GM19023 (cell line): ENCODE data around the gene ZNF574.
"Not testable (repeated sequence)": the region's sequence is repeated elsewhere in the genome, so short reads cannot be mapped to it uniquely, and the experiment has no call there.

Experiments
- ATAC-seq: cut with Tn5 transposase; IDR thresholded peaks from one replicate; pipeline ENCODE4 v1.9.1; 2021; ENCODE audit warnings: mild to moderate bottlenecking, moderate library complexity; ENCODE audit not compliant: unreplicated experiment

Gene ZNF574

DNA sequence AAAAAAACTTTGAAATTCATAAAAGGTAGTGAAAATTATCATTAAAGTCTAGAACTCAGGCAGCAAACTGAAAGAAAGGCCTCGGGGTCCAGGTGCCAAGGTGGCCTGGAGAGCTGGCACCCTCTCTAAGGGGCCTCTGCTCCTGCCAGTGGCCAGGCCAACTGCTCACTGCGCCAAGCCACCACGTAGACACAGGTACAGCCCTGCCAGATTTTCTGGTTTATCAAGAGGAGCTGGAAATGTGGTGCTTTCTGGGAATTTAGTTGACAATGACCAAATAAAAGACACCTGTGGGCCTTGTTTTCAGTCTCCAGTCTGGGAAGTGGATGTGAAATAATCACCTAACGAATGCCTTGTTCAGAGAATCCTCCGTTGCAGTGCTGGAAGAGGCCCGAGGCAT, 22.8 kb downstream of the ZNF574 start:
- no peak for ATAC-seq

DNA sequence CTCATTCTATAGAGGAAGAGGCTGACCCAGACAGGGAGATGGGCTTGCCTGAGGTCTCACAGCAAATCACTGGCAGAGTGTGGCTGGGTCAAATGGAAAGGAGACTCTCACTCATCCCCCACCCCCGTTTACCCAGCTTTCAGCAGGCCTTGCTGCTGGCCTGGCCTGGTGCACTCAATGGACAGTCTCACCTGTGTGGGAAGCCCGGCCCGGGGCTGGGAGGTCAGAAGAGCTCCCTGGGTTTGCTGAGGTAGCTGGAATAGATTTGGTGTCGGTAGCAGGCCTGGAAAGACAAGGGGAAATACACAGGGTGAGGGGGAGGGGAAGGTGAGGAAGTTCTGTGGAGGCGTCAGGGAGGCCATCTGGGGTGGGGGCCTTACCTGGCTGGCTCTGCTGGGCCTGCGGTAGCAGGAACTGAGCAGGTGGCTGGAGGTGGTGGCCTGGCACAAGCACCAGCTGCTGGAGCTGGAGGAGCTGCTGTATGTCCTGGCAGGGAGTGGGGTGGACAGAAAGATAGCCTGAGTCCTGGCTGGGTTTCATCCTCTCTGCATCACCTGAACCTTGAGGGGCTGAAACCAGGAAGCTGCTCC, 23.5 kb downstream of the ZNF574 start:
- no peak for ATAC-seq

DNA sequence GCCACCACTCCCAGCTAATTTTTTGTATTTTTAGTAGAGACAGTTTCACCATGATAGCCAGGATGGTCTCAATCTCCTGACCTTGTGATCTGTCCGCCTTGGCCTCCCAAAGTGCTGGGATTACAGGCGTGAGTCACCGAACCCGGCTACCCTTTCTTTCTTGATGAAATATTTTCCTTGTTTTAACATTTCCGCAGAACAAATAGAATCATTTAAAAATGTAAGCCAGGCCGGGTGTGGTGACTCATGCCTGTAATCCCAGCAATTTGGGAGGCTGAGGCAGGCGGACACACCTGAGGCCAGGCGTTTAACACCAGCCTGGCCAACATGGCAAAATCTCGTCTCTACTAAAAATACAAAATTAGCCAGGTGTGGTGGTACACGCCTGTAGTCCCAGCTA, 24.3 kb downstream of the ZNF574 start:
- ATAC-seq = not testable (repeated sequence)

DNA sequence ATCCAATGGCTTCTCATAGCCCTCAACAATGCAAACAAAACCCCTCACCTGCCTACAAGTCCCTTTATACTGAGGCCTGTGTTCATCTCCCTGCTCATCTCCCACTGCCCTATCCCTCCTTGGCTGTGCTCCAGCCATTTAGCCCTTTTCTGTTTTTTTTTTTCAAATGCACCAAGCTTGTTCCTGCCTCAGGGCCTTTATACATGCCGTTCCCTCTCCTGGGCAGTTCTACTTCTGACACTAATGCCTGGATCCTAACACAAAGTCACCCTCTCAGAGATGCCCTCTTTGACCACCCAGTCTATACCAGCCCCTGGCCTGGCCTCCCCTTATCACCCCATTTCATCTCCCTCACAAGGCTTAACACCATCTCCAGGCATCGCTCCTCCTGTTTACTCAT, 26.9 kb downstream of the ZNF574 start:
- ATAC-seq = no peak

DNA sequence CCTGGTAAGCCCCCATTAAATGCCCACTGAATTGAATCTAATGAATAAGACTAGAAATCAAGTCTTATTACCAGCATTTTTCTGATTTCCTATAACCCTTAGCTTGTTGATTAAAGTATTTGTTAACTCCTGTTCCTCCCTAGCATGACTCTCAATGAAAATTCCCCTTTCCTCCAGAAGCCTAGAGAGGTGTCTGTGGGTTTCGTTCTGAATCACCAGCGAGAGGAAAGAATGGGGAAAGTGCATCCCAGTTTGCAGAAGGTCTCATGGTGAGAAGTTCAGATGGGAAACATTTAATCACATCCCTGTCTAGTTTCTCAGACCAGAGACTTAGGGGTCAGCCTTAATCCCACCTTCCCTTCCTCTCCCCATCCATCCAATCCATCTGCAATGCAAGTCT, 29.4 kb downstream of the ZNF574 start:
- no peak for ATAC-seq

DNA sequence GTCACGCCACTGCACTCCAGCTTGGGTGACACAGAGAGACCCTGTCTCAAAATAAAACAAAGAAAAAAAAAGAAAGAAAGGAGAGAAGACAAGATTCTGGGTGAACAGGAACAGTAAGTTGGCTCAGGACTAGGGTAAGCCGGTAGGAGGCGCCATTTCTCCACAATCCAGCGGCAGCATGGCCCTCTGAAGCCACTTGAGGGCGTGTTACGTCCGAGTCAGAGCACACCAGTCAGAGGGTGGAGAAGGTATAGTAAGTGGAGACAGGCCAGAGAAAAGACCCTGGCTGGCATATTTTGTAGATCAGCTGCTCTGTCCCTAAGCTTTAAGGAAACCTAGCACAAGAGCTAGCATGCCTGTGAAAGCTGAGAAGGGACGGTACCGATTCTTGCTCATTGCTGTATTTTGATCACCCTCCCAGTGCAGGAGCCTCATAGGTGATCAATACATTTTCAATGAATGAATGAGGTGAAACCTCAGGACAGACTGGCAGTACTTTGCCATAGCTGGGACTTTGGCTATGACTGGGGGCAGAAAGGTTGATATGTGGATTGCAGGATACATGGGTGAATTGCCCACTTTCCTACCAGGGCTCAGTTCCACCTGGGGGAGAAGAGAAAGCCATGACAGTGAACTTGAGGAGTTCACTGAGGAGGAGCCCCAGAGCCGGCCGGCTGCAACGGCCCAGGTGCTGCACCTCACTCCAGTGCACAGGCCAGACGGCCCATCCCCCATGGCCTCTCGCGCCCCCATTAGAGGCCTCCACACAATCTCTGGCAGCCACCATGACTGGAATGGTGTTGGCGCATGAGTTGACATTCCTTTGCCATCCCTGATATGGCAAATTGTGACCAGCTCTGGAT, 32.8 kb downstream of the ZNF574 start:
- peak; percentile 57 for ATAC-seq

DNA sequence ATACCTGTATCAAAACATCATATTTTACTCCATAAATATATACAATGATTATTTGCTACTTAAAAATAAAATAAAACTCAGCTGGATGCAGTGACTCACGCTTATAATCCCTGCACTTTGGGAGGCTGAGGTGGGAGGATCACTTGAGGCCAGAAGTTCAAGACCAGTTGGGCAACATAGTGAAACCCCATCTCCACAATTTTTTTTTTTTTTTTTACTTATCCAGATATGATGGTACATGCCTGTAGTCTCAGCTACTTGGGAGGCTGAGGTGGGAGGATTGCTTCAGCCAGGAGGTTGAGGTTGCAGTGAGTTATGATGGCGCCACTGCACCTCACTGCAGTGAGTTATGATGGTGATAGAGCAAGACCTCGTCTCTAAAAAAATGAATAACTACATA, 33.9 kb downstream of the ZNF574 start:
- ATAC-seq = no peak

DNA sequence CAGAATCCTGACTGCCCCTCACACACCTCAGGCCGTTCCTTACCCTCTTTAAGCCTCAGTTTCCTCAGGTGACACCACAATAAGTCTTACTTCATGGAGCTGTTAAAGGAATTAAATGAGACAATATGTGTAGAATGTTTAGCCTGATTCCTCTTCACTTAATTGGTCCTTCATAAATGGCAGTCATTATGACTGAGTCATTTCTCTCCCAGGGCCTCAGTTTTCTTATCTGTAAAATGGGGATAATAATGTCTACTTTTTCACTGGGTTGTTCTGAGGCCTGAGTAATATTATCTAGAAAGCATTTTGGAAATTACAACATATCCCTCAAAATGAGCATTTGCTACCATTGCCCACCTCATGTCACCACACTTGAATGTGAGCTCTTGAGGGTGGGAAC, 34.7 kb downstream of the ZNF574 start:
- no peak for ATAC-seq

DNA sequence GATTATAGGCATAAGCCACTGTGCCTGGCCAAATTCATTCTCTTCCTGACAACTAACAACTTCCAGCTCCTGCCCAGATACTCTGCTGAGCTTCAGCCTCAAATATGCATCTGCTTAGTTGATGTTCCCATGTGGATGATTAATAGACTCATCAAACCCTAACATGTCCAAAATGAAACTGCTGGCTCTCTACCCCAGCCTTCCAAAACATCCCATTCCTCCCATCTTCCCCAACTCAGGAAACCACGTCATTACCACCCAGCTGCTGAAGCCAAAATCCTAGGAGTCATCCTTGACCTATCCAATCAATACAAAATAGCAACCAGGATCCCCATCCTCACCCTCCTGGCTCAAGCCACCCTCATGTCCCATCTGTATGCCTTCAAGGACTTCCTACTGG, 35.4 kb downstream of the ZNF574 start:
- no peak for ATAC-seq

DNA sequence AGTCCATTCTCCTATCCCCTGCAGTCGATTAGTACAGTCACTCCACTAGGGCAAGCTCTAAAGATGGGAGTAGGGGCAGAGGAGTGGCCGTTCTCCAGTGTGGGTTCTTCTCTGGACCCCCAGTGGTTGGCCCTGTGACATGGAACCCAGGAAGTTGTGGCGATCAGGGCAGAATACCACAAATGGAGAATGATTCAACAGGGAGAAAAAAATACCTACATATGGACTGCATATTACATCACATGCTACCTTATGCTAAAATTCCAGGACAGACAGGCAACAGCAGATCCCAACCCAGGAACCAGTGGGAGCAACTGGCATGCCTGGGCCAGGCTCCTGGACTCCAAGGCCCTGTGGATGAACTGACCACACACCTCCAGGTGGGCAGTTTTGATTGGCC, 35.8 kb downstream of the ZNF574 start:
- no peak for ATAC-seq

DNA sequence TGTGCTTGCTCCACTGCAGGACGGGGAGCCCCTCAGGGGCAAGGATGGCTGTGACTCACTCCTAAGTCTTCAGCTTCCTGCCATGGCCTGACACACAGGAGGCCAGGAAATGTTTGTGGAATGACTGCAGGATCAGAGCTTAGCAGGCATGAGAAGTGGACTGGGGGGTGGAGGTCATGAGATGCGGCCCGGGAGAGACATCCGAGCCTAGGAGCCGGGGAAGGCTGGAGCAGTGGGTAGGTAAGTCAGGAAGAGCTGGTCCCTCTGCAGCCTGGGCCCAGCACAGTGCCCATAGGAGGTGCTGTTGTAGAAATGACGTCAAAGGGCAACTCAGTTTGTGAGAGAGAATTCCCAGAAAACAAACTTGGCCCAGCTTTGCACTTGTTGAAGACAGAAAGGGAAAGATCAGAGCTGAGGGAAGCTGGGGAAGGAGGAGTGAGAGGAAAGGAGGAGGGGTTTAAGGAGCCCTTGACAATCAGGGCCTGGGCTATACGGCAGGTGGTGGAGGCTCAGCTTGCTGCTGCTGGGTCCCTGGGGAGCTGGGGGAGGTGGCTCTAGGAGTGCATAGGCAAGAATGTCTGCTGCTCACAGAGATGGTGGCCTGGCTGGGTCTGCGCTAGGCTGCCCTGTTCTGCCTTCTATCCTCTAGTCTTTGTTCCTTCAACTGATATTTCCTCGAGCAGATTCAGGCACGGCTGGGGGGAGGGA, 37.8 kb downstream of the ZNF574 start:
- ATAC-seq = peak; percentile 65

DNA sequence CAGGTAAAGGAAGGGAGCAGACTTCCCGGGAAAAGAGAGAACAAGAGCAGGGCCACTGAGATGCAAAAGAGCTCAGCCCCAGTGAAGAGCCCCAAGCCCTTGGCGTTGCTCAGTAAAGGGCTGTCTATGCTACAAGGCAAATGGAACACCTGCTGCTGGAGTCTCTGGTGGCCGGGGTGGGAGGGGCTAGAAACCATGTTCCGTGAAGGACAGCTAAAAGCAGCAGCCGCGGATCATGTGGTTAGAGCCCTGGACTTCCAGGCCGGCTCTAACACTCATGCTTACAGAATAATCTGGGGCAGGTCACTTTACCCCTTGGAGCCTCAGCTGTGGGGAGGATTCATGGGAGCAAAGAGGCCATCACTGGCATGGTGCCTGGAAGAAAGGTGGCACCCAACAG, 38.4 kb downstream of the ZNF574 start:
- peak; percentile 50 for ATAC-seq

DNA sequence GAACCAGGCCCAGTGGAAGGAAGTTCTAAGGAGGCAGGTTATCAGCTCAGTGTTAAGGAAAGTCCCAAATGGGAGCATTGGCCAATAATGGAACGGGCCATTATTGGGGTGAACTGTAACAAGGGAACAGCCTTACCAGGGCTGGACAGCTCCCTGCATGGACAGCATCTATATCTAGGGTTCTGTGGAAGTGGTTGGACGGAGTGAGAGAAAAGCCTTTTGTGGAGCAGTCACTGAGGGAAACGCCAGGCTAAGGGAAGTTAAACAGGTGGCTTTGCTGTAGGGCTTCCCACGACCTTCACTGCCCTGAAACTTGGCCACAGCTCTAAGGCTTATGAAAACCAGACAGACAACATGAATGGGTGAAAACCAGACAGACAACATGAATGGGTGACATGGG, 39.3 kb downstream of the ZNF574 start:
- ATAC-seq = no peak

DNA sequence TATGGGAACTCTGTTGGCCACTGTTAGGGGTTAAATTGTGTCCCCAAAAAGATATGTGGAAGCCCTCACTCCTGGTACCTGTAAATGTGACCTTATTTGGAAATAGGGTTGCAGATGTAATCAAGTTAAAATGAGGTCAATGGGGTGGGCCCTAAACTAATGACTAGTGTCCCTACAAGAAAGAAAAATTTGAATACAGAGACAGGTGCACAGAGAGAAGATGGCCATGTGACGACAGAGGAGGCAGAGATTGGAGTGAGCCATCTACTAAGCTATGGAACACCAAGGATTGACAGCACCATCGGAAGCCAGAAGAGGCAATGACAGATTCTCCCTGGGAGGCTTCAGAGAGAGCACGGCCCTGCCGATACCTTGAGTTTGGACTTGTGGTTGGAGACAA, 39.7 kb downstream of the ZNF574 start:
- ATAC-seq = no peak

DNA sequence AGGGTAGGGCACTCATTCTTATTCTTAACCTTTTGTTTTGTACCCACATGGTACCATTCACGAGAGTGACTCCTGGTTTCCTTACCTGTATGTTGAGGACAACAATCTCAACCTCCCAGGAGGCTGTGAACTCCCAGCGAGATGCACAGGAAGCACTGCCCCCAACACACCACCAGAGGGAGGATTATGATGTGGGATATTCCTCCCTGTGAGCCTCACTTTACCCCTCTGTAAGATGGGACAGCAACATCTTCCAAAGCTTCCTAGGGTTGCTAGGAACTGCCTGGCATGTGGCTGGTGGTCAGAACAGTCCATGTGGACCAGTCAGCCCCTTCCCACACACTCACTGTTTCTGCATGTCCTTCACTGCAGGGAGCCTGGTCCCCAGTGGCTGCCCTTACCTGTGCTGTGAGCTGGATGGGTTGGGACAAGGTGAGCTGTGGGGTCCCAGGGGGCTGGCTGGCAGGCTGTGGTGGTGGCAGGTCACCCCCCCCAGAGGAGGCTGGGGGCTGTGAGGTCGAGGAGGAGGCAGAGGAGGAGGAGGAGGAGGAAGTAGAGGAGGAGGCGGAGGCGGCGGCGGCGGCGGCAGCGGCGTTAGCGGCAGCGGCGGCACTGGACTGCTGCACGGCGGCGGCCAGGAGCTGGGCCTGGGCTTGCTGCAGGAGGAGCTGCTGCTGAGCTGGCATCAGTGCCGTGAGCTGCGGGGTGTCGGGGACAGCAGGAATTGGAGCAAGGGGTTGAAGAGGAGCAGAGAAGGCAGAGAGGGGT, 40.5 kb downstream of the ZNF574 start:
- ATAC-seq = no peak

DNA sequence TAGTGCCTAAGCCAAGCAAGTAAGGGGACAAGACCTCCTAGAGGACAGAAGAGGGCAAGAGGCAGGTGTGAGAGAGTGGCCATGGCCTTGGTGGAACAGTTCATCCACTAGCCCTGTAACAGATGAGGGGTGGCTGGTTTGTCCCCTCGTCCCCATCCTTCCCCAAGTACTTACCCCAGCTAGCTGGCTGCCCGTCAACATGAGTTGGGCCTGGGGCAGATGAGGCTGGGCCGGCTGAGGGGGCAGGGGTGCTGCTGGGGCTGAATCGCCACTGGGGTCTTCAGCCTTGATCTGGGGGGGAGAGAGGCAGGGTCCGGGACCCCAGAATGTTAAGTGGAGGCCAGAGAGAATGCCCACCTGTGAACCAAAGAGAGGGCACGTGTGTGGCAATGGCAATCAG, 41.1 kb downstream of the ZNF574 start:
- ATAC-seq = no peak

DNA sequence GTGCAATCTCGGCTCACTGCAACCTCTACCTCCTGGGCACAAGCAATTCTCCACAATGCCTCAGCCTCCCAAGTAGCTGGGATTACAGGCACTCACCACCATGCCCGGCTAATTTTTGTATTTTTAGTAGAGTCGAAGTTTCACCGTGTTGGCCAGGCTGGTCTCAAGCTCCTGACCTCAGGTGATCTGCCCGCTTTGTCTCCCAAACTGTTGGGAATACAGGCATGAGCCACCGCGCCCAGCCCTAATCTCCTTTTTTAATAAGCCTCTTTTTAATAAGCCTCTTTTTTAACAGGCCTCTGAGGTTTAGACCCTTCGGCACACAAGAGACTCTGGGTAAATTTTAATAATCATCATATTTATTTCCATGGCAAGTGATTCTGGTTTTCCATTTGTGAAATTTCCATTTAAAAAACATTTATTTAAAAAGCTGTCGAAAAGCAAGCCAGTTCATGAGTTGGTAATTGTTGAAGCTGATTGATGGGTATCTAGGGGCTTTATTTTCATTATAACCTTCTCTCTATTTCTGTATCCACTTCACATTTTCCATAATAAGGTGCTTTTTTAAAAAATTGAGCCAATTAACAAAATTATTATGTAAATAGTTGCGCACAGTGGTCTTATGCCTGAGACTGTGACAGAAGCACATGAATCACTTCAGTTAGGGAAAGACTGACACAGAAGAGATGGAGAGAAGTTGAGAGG, 44.5 kb downstream of the ZNF574 start:
- no peak for ATAC-seq

DNA sequence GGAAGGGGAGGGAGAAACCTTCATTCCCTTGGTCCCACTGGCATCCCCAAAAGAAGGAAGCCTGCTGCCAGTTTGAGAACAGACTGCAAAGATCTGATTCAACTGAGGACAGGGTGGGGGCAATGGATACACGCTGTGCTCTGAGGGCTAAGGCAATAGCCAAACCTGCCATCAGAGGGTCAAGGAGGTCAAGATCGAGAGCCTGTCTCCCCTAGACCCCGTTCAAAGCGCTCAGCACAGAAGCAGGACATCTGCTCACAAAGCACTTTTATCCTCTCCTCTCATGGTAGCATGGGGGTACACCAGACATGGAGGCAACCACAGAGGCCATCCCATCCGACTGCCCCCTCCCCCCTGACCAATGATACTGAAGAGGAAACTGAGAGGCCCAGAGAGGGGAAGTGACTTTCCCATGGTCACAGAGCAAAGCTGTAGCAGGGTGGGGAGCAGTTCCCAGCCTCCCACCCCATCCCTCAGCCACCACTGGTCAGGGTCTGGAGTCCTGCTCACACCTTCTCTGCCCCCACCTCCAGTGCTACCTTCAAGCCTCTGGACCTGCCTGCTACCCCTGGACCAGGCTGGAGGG, 45.2 kb downstream of the ZNF574 start:
- ATAC-seq = no peak

DNA sequence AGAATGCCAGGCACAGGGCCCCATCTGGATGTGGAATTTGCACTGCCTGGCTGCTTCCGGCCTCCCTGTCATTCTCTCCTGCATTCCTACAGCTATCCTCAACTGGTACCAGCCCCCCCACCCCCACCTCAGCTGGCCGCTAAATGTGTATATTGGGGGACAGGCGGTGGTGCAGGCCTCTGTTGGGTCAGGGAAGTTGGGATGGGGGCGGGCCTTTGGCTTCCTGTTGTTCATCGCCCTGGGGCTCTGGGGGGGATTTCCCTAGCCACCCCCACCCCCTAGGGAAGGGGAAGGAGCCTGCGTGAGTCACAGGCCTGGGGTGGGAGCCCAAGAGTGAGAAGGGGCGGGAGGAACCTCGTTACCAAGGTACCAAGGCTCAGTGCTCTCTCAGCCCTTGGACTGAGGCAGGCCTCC, 45.7 kb downstream of the ZNF574 start:
- ATAC-seq = no peak
